A549 (cell line): ENCODE results near the gene MED26. TPM values are rescaled to one million over a fixed set of nuclear protein-coding genes. Genes with fewer than 3 reads are reported as not detected.
"Not testable (repeated sequence)": the region's sequence is repeated elsewhere in the genome, so short reads cannot be mapped to it uniquely, and the experiment has no call there.

ENCODE experiments used
- ATAC-seq, 2 experiments: fragments of 200-7000 bp in 1 of 2; fragments of >200 bp in 1 of 2; cut with Nextera tagmentation in 1 of 2; cut with Tn5 transposase in 1 of 2; 3 replicates each; pipeline versions ENCODE4 v1.8.0 to v1.9.1; 2018 to 2020; ENCODE audit warnings: mild to moderate bottlenecking in 1 of 2, moderate library complexity in 1 of 2
- CTCF ChIA-PET: fragments of 300-600 bp; sonication (Branson Sonifier 250); formaldehyde crosslinking; extraction: SDS; loops from one replicate; lab custom pipeline; 2021; ENCODE audit warnings: antibody characterized with exemption, inconsistent platforms; lab: Yijun Ruan, JAX
- POLR2A ChIA-PET: fragments of 350-600 bp; formaldehyde crosslinking; extraction: SDS; loops from one replicate; lab custom pipeline; 2021; ENCODE audit warnings: antibody characterized with exemption, inconsistent platforms; lab: Yijun Ruan, JAX
- DNase-seq, 2 experiments: peaks; one replicate each; pipeline versions ENCODE4 v3.0.0 to v3.0.0-alpha.2; 2011 to 2016; ENCODE audit warnings: low read depth in 1 of 2, low spot score in 1 of 2
- FAIRE-seq: peaks from 2 replicates; lab custom pipeline; 2011; peaks lifted over from hg19 to GRCh38; lab: Jason Lieb, UNC
- H3K27ac ChIP-seq, 2 experiments: fragments of >200 bp; sonication (Bioruptor Twin); formaldehyde crosslinking; 3 replicates each; pipeline ENCODE4 v1.5.1; 2016 to 2017
- H3K4me1 ChIP-seq: fragments of >200 bp; sonication (Bioruptor Twin); formaldehyde crosslinking; 3 replicates; pipeline ENCODE4 v1.6.1; 2016
- H3K4me2 ChIP-seq: fragments of >200 bp; sonication (Bioruptor Twin); formaldehyde crosslinking; 3 replicates; pipeline ENCODE4 v1.6.1; 2016
- H3K4me3 ChIP-seq: fragments of >200 bp; sonication (Bioruptor Twin); formaldehyde crosslinking; 3 replicates; pipeline ENCODE4 v1.5.1; 2016
- H3K9me3 ChIP-seq: fragments of >200 bp; sonication (Bioruptor Twin); formaldehyde crosslinking; 3 replicates; pipeline ENCODE4 v1.6.1; 2016
- BCL3 ChIP-seq: fragments of >200 bp; sonication (Bioruptor Twin); formaldehyde crosslinking; IDR thresholded peaks from 3 replicates; pipeline ENCODE4 v1.6.1; 2016
- CHD2 ChIP-seq: fragments of 150-350 bp; IDR thresholded peaks from 2 replicates; pipeline ENCODE4 v1.6.1; 2014; ENCODE audit warnings: low read length; ENCODE audit not compliant: partially characterized antibody
- E2F6 ChIP-seq: IDR thresholded peaks from 2 replicates; pipeline ENCODE4 v1.6.1; 2012; ENCODE audit warnings: low read depth, borderline replicate concordance
- EHF ChIP-seq: fragments of 250-450 bp; sonication (Bioruptor Pico); IDR thresholded peaks from 2 replicates; pipeline ENCODE4 v1.5.0; 2020; ENCODE audit warnings: mild to moderate bottlenecking
- EHMT2 ChIP-seq: fragments of 200-600 bp; sonication (generic); IDR thresholded peaks from 2 replicates; pipeline ENCODE4 v1.6.1; 2016; ENCODE audit warnings: antibody characterized with exemption, low read depth, mild to moderate bottlenecking, moderate library complexity
- ESRRA ChIP-seq: fragments of 150-350 bp; IDR thresholded peaks from 2 replicates; pipeline ENCODE4 v1.6.1; 2014; ENCODE audit warnings: mild to moderate bottlenecking, low read length, borderline replicate concordance
- GATA3 ChIP-seq: IDR thresholded peaks from 2 replicates; pipeline ENCODE4 v1.6.1; 2012; ENCODE audit warnings: borderline replicate concordance
- HEYL ChIP-seq: fragments of 250-450 bp; sonication (Bioruptor Pico); IDR thresholded peaks from 2 replicates; pipeline ENCODE4 v1.8.0; 2021; ENCODE audit warnings: mild to moderate bottlenecking, moderate library complexity
- JUN ChIP-seq, 2 experiments: fragments of >200 bp; sonication (Bioruptor Twin); formaldehyde crosslinking; IDR thresholded peaks; 2 replicates in 1 of 2; 3 replicates in 1 of 2; pipeline ENCODE4 v1.6.1; 2016 to 2017
- MAFK ChIP-seq: fragments of 450-650 bp; IDR thresholded peaks from 2 replicates; pipeline ENCODE4 v1.6.1; 2014; ENCODE audit not compliant: partially characterized antibody
- MAX ChIP-seq: IDR thresholded peaks from 2 replicates; pipeline ENCODE4 v1.6.1; 2012
- PHF8 ChIP-seq: fragments of 200-600 bp; sonication (generic); IDR thresholded peaks from 2 replicates; pipeline ENCODE4 v1.6.1; 2016; ENCODE audit warnings: low read depth, mild to moderate bottlenecking, antibody characterized with exemption, moderate library complexity, borderline replicate concordance
- POLR2AphosphoS2 ChIP-seq: conservative IDR thresholded peaks from 2 replicates; pipeline ENCODE4 v1.6.1; 2012; ENCODE audit warnings: low read length, improper control_type of control experiment, inconsistent platforms
- RNF2 ChIP-seq: fragments of 200-600 bp; sonication (generic); IDR thresholded peaks from 2 replicates; pipeline ENCODE4 v1.6.1; 2016; ENCODE audit warnings: low read depth, mild to moderate bottlenecking, antibody characterized with exemption, moderate library complexity, borderline replicate concordance
- SREBF2 ChIP-seq: fragments of 450-650 bp; IDR thresholded peaks from 2 replicates; pipeline ENCODE4 v1.6.1; 2014; ENCODE audit warnings: mild to moderate bottlenecking, moderate library complexity
- TFCP2L1 ChIP-seq: fragments of 250-450 bp; sonication (Bioruptor Pico); IDR thresholded peaks from 2 replicates; pipeline ENCODE4 v1.5.0; 2021; ENCODE audit warnings: mild to moderate bottlenecking
- TP53 ChIP-seq: fragments of 250-450 bp; sonication (Bioruptor Pico); IDR thresholded peaks from 2 replicates; pipeline ENCODE4 v1.5.0; 2021; ENCODE audit warnings: mild to moderate bottlenecking, moderate library complexity
- ZFP36 ChIP-seq: fragments of 450-650 bp; IDR thresholded peaks from 2 replicates; pipeline ENCODE4 v1.6.1; 2014; ENCODE audit warnings: borderline replicate concordance; ENCODE audit not compliant: partially characterized antibody
- WGBS: methylation state at CpG from one replicate; pipeline ENCODE4 v1.1.6; 2017; ENCODE audit errors: missing lambda C conversion rate; 5-methylcytosine and 5-hydroxymethylcytosine counted together
- polyA plus RNA-seq, 4 experiments: library from polyadenylated mRNA; depleted of rRNA in 3 of 4; stranded (reverse); fragments of >200 nt; fragmentation: RNase III in 1 of 4; extraction: RNeasy Plus Mini Kit Qiagen cat#74134 plus additional on column Dnase treatment in 1 of 4; gene quantifications; 2 replicates in 3 of 4; 3 replicates in 1 of 4; pipeline ENCODE4 v1.2.3, GENCODE V29; 2011 to 2017

The MED26 gene
- polyA plus RNA-seq, 2 of the 4 experiments (the other 2 are of a cell fraction): 2.4 to 3.6 TPM

GRCh38 chr19:16544473-16545231, 83.4 kb downstream of the MED26 start:
- no peak for FAIRE-seq
- ATAC-seq: no peak
- Histone ChIP-seq H3K27ac (no peak overlapping the region), H3K4me2 (no peak overlapping the region), H3K4me3 (no peak overlapping the region), H3K4me1 (peaks cover 12% of the 10 kb centered on the region), H3K9me3 (no peaks in the 10 kb centered on the region)
- no peak for TF ChIP-seq ESRRA
- TF ChIP-seq EHF: no peak
- TF ChIP-seq ZFP36: no peak
- TF ChIP-seq MAFK: no peak
- TF ChIP-seq TFCP2L1: no peak
- no peak for TF ChIP-seq TP53 (CRISPR knock-in tag)
- no peak for TF ChIP-seq E2F6
- no peak for TF ChIP-seq EHMT2
- no peak for DNase-seq
- ChIA-PET POLR2A (no interaction called here), CTCF (interaction anchor here (0.6 kb wide), 1 partner anchor 11 kb away, joined by 4 read pairs; no protein-coding TSS in a partner anchor)
- 92% methylated on average over 11 of the region's 11 CpGs for WGBS

- Histone ChIP-seq H3K4me1 (peaks cover 12% of the 10 kb centered on the region), H3K4me2 (peak overlapping the region; percentile 79), H3K4me3 (peak overlapping the region; percentile 82; the same call in 2 of the 3 replicates)
- not testable (repeated sequence) for H3K27ac ChIP-seq, H3K9me3 ChIP-seq, DNase-seq, ATAC-seq, FAIRE-seq
- ChIA-PET CTCF (interaction anchor here (0.9 kb wide), 1 partner anchor 17 kb away, joined by 4 read pairs; no protein-coding TSS in a partner anchor), POLR2A (interaction anchor here (1.0 kb wide), 1 partner anchor 23 kb away, joined by 3 read pairs; no protein-coding TSS in a partner anchor)
- 78% methylated on average over 6 of the region's 6 CpGs for WGBS
Measured at GRCh38 chr19:16543734-16544133, 84.3 kb downstream of the MED26 start.

- CTCF ChIA-PET: interaction anchor here (0.6 to 1.1 kb wide), 3 partner anchors 11 to 17 kb away, joined by 3 to 5 read pairs (median 4); no protein-coding TSS in a partner anchor
- H3K9me3 ChIP-seq: no peaks in the 10 kb centered on the region
- DNase-seq: no peak
- 10% methylated on average over 12 of the region's 15 CpGs for WGBS
- peak overlapping the region; percentile 79 for H3K4me2 ChIP-seq
- TF ChIP-seq HEYL (CRISPR knock-in tag): no peak
- TF ChIP-seq PHF8: 0 out of 2 replicates have a peak, but pooled peaks have one; percentile 9
- TF ChIP-seq MAFK: no peak
- TF ChIP-seq, all 56 proteins: peak for 1
- FAIRE-seq (no peak), ATAC-seq (peak in 1 of 2 experiments; percentile 40; a peak in 2 of 6 replicates)
- Histone ChIP-seq H3K4me1 (peaks cover 12% of the 10 kb centered on the region), H3K27ac (peak overlapping the region; percentile 95 to 98), H3K4me3 (peak overlapping the region; percentile 82)
- POLR2A ChIA-PET: interaction anchor here (0.9 to 1.1 kb wide), 3 partner anchors 20 to 85 kb away, joined by 3 read pairs; partner anchors contain the start of gene MED26
Measured at GRCh38 chr19:16542910-16543472, 85.0 kb downstream of the MED26 start.

- no peak for FAIRE-seq
- Histone ChIP-seq H3K4me1 (peaks cover 12% of the 10 kb centered on the region), H3K9me3 (no peaks in the 10 kb centered on the region), H3K4me2 (peak within 1 kb of the TSS; percentile 89), H3K27ac (peak within 1 kb of the TSS; percentile 95 to 98), H3K4me3 (peak within 1 kb of the TSS; percentile 82)
- POLR2A ChIA-PET: interaction anchor here (0.5 to 1.1 kb wide), 4 partner anchors 10 to 86 kb away, joined by 3 read pairs; partner anchors contain the start of gene MED26
- peak; percentile 67 to 90 for DNase-seq
- peak; percentile 89 for ATAC-seq
- CTCF ChIA-PET: interaction anchor here (0.5 to 1.1 kb wide), 3 partner anchors 12 to 216 kb away, joined by 3 to 5 read pairs (median 3); no protein-coding TSS in a partner anchor
- under 1% methylated on average over 29 of the region's 108 CpGs for WGBS
- TF ChIP-seq HEYL (CRISPR knock-in tag) (no peak), CHD2 (peak; percentile 62), SREBF2 (no peak), BCL3 (peak; percentile 79; the same call in 2 of the 3 replicates), GATA3 (0 out of 2 replicates have a peak, but pooled peaks have one; percentile 14), MAX (peak; percentile 74), PHF8 (peak; percentile 45; the same call in 1 of the 2 replicates), JUN (IDR thresholded peaks at IDR 0.05) (peak; percentile 57 to 84; a peak in 4 of 5 replicates), RNF2 (no peak), POLR2AphosphoS2 (no peak), E2F6 (peak; percentile 84)
Measured at GRCh38 chr19:16542045-16542909, 85.7 kb downstream of the MED26 start, which contains the start of gene CHERP. Gene CHERP, minus strand, starts transcription at chr19:16542437. Its CDS starts 59 bp downstream, at chr19:16542378.
